ENCODE data around the gene NHLH1.
A peak's percentile ranks its signal among the peaks of the same experiment; 100 is the strongest.

NHLH1 gene

DNA sequence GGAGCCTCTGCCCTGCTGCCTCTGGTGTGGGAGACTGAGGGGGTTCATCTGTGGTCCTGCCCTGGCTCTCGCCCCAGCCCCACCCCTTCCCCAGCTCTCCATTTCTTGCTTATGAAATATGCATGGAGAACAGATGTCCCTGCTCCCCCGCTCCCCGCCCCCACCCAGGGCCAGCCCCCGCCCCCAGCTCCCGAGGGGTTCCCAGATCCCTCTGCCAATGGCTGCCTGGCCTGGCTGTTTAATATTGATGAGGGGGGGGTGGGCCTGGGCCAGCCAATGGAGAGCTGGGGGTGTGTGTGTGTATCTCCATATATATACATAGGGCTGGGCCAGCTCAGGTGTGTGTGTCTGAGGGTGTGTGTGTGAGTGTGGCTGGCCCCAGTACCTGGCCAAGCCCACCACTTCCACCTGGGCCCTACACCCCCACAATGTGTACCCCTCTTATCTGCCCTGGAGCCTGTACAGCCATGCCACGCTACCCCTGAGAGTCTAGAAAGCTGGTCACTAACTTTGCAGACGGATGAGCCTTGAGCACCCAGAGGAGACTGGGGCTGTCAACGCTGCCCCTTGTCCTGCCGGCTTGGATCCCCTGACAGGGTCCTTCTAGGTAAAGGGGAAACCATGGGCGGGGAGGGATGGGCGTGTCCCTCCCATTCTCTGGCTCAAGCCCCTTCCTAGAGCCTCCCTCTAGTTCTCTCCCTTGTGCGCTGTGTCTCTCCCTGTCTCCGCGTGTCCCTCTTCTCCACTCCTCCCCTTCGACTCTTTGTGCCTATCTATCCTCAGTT is at the start of gene NHLH1:
Gene NHLH1, plus strand, starts transcription at position 341 of the 785 bp plus-strand sequence. CDS start 3,661 bp downstream, outside the sequence.
- Mint-ChIP-seq H3K4me1 (no peaks in the 10 kb centered on the region), H3K4me3 (no peak within 1 kb of the TSS), H3K36me3 (ENCODE audit: low read depth) (no peaks in the 10 kb centered on the region), H3K27ac (peak within 1 kb of the TSS; percentile 25), H3K9me3 (no peaks in the 10 kb centered on the region), H3K27me3 (no peaks in the 10 kb centered on the region)
- ATAC-seq (no peak), DNase-seq (no peak)

DNA sequence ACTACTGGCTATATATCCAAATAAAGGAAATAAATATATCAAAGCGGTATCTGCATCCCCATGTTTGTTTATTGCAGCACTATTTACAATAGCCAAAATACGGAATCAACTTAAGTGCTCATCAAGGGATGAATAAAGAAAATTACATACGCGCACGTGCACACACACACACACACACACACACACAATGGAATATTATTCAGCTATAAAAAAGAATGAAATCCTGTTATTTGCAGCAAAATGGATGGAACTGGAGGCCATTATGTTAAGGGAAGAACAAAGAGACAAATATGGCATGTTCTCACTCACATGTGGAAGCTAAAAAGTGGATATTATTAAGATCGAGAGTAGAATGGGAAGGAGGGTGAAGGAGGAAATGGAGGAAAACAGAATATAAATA is 44.0 kb upstream of the NHLH1 start:
- Mint-ChIP-seq H3K9me3 (peaks cover 1% of the 10 kb centered on the region), H3K27ac (no peak overlapping the region), H3K4me3 (no peak overlapping the region), H3K27me3 (no peaks in the 10 kb centered on the region), H3K4me1 (peaks cover 6% of the 10 kb centered on the region), H3K36me3 (ENCODE audit: low read depth) (peaks cover 57% of the 10 kb centered on the region)
- ATAC-seq (no peak), DNase-seq (no peak)

DNA sequence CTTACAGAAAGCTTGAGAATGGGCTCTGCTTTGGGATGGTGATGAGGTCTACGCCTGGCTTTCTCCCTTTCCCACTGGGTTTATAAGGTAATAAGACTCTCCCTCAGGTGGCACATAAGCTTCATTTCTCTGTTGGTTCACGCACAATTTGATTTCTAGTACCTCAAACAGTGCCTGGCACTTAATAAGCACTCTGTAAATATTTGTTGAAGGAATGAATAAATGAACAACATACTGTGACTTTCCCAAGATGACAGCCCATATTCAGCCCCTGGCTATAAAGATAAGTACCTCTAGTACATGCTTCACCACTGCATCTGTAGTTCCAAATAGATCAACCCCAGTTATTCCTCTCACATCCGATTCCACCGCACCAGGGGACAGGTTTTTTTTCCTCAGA is 41.6 kb upstream of the NHLH1 start:
- no peak overlapping the region for H3K4me3 Mint-ChIP-seq
- no peaks in the 10 kb centered on the region for H3K27me3 Mint-ChIP-seq
- peaks cover 49% of the 10 kb centered on the region for H3K36me3 Mint-ChIP-seq (ENCODE audit: low read depth)
- DNase-seq (no peak), ATAC-seq (no peak)
- no peaks in the 10 kb centered on the region for H3K9me3 Mint-ChIP-seq
- H3K4me1 Mint-ChIP-seq = no peaks in the 10 kb centered on the region
- no peak overlapping the region for H3K27ac Mint-ChIP-seq

DNA sequence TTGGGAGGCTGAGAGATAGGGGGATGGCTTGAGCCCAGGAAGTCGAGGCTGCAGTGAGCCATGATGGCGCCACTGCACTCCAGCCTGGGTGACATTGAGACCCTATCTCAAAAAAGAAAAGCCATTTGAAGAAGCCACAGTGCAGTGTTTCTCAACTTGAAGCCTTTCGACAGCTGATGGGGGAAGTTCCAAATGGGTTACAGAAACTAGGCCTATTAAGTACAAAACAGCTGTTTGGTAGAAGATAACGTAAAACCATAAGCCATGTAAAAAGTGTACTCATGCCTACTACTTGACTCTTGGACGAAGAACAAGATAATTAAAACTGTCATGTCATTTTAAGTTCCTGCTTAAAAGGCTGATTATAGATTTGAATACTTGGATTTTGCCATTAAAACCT is 40.5 kb upstream of the NHLH1 start:
- Mint-ChIP-seq H3K36me3 (ENCODE audit: low read depth) (peaks cover 50% of the 10 kb centered on the region), H3K27me3 (no peaks in the 10 kb centered on the region), H3K4me1 (no peaks in the 10 kb centered on the region), H3K9me3 (no peaks in the 10 kb centered on the region), H3K27ac (no peak overlapping the region), H3K4me3 (no peak overlapping the region)
- DNase-seq (no peak), ATAC-seq (no peak)

DNA sequence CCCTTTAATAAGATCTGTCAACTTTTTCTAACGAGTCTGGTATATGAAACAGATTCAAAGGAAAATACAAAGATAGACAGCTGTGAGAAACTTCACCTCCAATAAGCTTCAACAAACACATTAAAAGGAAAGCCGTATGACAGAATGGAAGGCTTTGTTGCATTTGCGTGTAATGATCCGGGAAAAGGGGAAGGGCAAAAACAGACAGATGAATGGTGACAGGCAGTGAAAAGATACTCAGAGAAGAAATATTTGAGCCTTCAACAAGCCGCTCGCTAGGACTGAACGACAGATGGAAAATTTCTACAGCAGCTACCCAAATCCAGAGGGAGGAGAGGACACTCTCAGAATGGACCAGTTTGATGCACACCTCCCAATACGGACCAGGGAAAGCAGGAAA is 38.7 kb upstream of the NHLH1 start:
- no peak for ATAC-seq
- DNase-seq = no peak
- H3K9me3 Mint-ChIP-seq = no peaks in the 10 kb centered on the region
- H3K4me1 Mint-ChIP-seq = no peaks in the 10 kb centered on the region
- no peak overlapping the region for H3K27ac Mint-ChIP-seq
- H3K4me3 Mint-ChIP-seq = no peak overlapping the region
- peaks cover 53% of the 10 kb centered on the region for H3K36me3 Mint-ChIP-seq (ENCODE audit: low read depth)
- H3K27me3 Mint-ChIP-seq = no peaks in the 10 kb centered on the region

DNA sequence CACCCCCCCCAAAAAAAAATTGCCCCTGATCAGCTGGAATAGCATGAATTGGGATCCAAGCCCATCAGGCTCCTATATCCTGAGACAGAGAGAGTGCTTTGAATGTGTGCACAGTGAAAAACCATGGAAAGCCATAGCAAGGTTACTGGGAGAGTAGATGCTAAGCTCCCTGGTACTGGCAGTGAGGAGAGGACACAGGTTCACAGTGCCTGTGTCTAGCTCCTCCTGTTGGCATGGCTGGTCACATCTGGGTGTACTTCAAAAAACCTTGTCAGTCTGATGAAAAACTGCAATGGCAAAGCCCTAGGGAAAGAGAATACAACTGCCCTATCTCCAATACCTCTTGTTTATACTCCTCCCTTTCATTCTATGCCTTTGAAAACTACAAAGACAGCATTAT is 36.8 kb upstream of the NHLH1 start:
- H3K27ac Mint-ChIP-seq = no peak overlapping the region
- H3K36me3 Mint-ChIP-seq (ENCODE audit: low read depth) = peaks cover 50% of the 10 kb centered on the region
- DNase-seq = no peak
- ATAC-seq = no peak
- H3K27me3 Mint-ChIP-seq = no peaks in the 10 kb centered on the region
- no peaks in the 10 kb centered on the region for H3K9me3 Mint-ChIP-seq
- no peak overlapping the region for H3K4me3 Mint-ChIP-seq
- no peaks in the 10 kb centered on the region for H3K4me1 Mint-ChIP-seq

DNA sequence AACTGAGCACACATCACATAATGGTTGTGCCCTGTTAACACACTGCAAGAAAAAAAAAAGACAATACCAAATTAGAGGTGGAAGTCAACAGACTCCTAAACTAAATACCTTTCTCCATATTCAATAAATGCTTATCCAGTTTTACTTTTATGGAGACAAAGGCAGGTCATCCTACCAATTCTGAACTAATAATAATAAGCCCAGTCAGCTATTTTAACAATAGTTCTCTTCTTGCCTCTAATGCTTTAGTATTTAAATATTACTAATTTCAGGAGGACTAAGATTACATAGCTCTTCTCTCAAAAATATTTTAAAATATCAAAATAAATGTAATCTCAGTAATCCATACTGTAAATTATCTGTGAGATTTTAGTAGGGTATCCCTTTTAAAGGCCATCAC is 34.4 kb upstream of the NHLH1 start:
- no peaks in the 10 kb centered on the region for H3K9me3 Mint-ChIP-seq
- DNase-seq (no peak), ATAC-seq (no peak)
- no peaks in the 10 kb centered on the region for H3K27me3 Mint-ChIP-seq
- no peak overlapping the region for H3K4me3 Mint-ChIP-seq
- H3K27ac Mint-ChIP-seq = no peak overlapping the region
- no peaks in the 10 kb centered on the region for H3K4me1 Mint-ChIP-seq
- H3K36me3 Mint-ChIP-seq (ENCODE audit: low read depth) = peaks cover 47% of the 10 kb centered on the region

DNA sequence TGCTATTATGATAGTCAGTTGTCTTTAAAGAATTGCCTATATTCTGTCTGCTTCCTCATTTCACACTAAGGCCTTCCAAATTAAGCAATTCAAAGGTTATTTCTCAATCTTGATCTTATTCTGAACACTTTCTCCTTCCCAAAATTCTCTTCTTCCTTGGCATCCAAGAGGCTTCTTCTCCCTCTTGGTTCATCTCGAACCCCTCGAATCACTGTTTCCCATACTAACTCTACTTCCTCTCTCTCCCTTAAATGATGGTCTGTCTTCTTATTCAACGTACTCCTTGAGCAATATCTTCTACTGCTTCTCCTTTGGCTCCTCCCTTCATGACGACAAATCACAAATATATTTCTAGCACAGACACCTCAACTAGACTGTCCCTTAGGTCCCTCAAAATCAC is 28.3 kb upstream of the NHLH1 start:
- peaks cover 42% of the 10 kb centered on the region for H3K36me3 Mint-ChIP-seq (ENCODE audit: low read depth)
- no peak overlapping the region for H3K4me3 Mint-ChIP-seq
- DNase-seq = no peak
- H3K27me3 Mint-ChIP-seq = no peaks in the 10 kb centered on the region
- H3K27ac Mint-ChIP-seq = no peak overlapping the region
- ATAC-seq = no peak
- no peaks in the 10 kb centered on the region for H3K9me3 Mint-ChIP-seq
- peaks cover 25% of the 10 kb centered on the region for H3K4me1 Mint-ChIP-seq

DNA sequence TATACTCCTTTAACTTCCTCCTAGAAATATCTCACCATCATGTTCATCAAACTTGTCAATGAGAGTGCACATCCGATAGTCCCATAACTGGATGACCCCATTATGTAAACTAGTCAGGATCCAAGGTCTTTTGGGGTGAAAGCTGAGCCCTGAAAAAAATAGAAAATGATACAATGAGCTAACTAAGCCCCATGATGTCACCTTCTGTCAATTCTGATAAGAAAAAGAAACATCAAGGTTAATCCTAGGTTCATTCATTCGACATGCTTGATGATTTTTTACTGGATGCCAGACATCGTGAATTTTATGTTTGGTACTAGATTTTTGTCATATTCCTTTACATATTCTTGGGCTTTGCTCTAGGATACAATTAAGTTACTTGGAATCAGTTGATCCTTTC is 26.7 kb upstream of the NHLH1 start:
- Mint-ChIP-seq H3K4me1 (peaks cover 36% of the 10 kb centered on the region), H3K9me3 (no peaks in the 10 kb centered on the region), H3K27me3 (no peaks in the 10 kb centered on the region), H3K4me3 (no peak overlapping the region), H3K36me3 (ENCODE audit: low read depth) (peaks cover 42% of the 10 kb centered on the region), H3K27ac (peak overlapping the region; percentile 53)
- ATAC-seq = no peak
- DNase-seq = no peak

DNA sequence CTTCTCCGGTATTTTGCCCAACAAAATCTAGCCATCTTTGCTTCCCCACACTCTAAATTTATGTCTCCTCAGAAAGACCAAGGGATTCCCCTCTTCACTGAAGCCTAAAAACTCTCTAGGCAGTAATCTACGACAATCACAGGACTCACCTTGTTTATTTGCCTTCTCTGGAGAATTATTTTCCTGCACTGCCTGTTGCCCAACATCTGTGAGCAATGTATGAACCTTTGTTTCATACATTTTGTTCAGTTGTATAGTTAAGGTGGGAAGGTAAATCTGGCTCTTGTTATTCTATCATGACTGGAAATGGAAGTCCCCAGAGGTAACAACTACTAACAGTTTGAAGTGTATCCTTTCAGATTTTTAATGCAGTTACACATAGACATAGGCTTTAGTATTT is 26.0 kb upstream of the NHLH1 start:
- Mint-ChIP-seq H3K36me3 (ENCODE audit: low read depth) (peaks cover 41% of the 10 kb centered on the region), H3K27ac (peak overlapping the region; percentile 53), H3K27me3 (no peaks in the 10 kb centered on the region), H3K4me1 (peaks cover 36% of the 10 kb centered on the region), H3K9me3 (no peaks in the 10 kb centered on the region), H3K4me3 (peak overlapping the region; percentile 98)
- ATAC-seq = no peak
- DNase-seq = no peak

DNA sequence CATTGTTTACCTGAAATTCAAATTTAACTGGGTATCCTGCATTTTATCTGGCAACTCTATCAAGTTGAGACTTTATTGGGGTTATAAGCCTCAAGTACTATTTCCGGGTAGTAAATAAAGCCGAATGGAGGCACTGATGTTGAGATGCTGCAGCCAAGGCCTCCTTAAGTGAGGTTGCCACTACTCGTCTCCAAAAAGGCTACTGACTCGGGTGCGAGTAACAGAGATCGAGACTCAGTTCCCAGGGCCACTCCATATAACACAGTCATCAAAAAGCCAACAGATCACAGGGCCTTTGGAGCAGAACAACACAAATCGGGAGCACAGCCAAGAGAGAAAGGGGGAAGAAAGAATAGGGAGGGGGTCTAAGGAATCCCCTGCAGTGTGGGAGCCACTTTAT is 24.3 kb upstream of the NHLH1 start:
- peaks cover 47% of the 10 kb centered on the region for H3K4me1 Mint-ChIP-seq
- H3K27me3 Mint-ChIP-seq = no peaks in the 10 kb centered on the region
- peaks cover 40% of the 10 kb centered on the region for H3K36me3 Mint-ChIP-seq (ENCODE audit: low read depth)
- no peak for ATAC-seq
- H3K9me3 Mint-ChIP-seq = no peaks in the 10 kb centered on the region
- H3K4me3 Mint-ChIP-seq = peak overlapping the region; percentile 98
- peak; percentile 12 for DNase-seq
- peak overlapping the region; percentile 97 for H3K27ac Mint-ChIP-seq

DNA sequence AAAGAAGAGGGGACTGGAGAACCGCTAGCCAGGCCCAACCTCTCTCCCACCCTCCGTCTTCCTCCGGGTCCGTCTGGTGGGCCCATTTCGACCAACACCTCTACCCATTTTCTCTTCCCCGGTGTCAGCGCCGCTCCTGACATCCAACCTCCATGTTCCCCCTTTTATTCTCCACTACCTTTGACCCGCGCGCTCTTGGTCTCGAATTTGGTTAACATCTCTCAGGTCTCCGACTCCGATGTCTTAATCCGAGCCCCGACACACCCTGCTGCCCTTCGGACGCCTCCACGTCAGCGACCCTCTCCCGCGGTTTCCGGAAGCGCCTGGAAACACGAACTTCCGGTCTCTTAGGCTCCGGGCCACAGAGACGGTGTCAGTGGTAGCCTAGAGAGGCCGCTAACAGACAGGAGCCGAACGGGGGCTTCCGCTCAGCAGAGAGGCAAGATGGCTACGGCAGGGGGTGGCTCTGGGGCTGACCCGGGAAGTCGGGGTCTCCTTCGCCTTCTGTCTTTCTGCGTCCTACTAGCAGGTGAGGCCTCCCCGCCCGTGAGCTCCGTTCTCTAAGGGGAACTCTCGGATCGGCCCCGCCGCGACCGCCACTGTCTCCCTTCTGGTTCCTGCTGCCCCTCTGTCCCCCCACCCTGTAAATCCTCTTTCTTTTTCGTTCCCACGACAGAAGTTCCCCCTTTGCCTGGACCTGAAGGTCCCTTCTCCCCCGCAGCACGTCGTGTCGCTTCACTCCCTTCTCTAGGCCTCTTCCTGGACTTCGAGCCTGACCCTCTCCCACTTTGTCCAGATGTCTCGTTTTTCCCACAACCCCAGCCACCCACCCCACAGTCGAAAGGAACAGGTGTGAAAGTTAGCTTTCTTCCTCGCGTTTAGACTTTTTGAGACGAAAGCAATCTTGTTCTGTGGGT is 23.7 kb upstream of the NHLH1 start, which contains the start of the genes COPA and NCSTN:
Gene COPA, minus strand, starts transcription at position 298 of the 917 bp plus-strand sequence. Its CDS starts 80 bp downstream, at position 218.
Gene NCSTN, plus strand, starts transcription at position 431 of the 917 bp plus-strand sequence. Its CDS starts 14 bp downstream, at position 445.
- ATAC-seq (peak; percentile 100), DNase-seq (peak; percentile 88)
- H3K4me3 Mint-ChIP-seq = peak within 1 kb of the TSS; percentile 98
- no peaks in the 10 kb centered on the region for H3K9me3 Mint-ChIP-seq
- H3K4me1 Mint-ChIP-seq = peaks cover 47% of the 10 kb centered on the region
- H3K27ac Mint-ChIP-seq = peak within 1 kb of the TSS; percentile 97
- peaks cover 38% of the 10 kb centered on the region for H3K36me3 Mint-ChIP-seq (ENCODE audit: low read depth)
- H3K27me3 Mint-ChIP-seq = no peaks in the 10 kb centered on the region

DNA sequence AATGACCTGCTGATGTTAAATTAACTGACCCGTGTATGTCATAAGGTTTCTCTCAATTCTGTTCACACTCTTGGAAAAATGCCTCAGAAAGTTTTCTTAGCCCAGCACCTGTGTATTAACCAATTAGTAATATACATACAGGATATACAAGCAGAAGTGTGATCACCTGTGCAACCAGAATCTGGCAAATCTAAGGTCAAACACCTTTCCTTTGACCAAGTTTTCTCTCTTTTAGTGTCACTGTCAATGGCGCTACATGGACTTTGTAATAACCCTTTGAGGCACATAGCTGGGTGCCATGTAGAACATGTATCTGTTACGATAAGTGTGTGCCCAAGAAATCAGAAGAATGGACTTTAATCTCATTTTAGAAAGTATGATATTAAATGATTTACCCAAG is 22.6 kb upstream of the NHLH1 start:
- Mint-ChIP-seq H3K27me3 (no peaks in the 10 kb centered on the region), H3K4me1 (peaks cover 43% of the 10 kb centered on the region), H3K36me3 (ENCODE audit: low read depth) (peaks cover 29% of the 10 kb centered on the region), H3K27ac (peak overlapping the region; percentile 97), H3K4me3 (peak overlapping the region; percentile 98), H3K9me3 (no peaks in the 10 kb centered on the region)
- no peak for ATAC-seq
- no peak for DNase-seq

DNA sequence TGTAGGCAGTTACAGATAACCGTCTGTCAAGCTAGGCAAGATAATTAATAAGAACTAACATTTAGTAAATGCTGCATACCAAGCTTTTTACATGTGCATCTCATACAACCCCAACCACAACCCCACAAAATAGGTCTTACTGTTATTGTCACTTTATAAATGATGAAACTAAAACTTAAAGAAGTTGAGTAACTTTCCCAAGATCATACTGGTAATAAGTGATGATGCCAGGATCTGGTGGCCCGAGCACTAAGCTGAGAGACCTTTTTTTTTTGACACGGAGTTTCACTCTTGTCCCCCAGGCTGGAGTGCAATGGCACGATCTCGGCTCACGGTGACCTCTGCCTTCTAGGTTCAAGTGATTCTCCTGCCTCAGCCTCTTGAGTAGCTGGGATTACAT is 21.9 kb upstream of the NHLH1 start:
- Mint-ChIP-seq H3K4me1 (peaks cover 42% of the 10 kb centered on the region), H3K4me3 (peak overlapping the region; percentile 98), H3K27ac (peak overlapping the region; percentile 4), H3K9me3 (no peaks in the 10 kb centered on the region), H3K27me3 (no peaks in the 10 kb centered on the region), H3K36me3 (ENCODE audit: low read depth) (peaks cover 27% of the 10 kb centered on the region)
- ATAC-seq = no peak
- DNase-seq = no peak

DNA sequence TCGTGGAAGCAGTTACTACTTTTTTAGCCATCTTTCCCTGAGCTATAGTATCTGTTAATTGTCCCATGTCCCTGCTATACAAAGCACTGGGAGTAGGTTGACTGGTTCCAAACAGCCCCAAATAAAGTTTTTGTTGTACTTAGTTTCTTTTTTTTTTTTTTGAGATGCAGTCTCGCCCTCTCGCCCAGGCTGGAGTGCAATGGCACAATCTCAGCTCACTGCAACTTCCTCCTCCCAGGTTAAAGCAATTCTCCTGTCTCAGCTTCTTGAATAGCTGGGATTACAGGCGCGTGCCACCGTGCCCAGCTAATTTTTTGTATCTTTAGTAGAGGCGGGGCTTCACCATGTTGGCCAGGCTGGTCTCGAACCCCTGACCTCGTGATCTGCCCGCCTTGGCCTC is 20.4 kb upstream of the NHLH1 start:
- Mint-ChIP-seq H3K27me3 (no peaks in the 10 kb centered on the region), H3K4me1 (peaks cover 30% of the 10 kb centered on the region), H3K9me3 (no peaks in the 10 kb centered on the region), H3K4me3 (no peak overlapping the region), H3K36me3 (ENCODE audit: low read depth) (peaks cover 31% of the 10 kb centered on the region), H3K27ac (no peak overlapping the region)
- ATAC-seq (no peak), DNase-seq (no peak)
